A673 (cell line): ENCODE measurements around the gene GJB2. TPM values are rescaled to one million over a fixed set of nuclear protein-coding genes. Genes with fewer than 3 reads are reported as not detected.

ENCODE experiments used
- BruUV-seq: library from RNA; stranded (reverse); fragments of 400-500 nt; replicated peaks from 2 replicates; lab custom pipeline; 2021; lab: Mats Ljungman, UMichigan
- CTCF ChIA-PET: fragments of 300-600 bp; sonication (Branson Sonifier 250); formaldehyde crosslinking; loops from one replicate; lab custom pipeline; 2022; ENCODE audit warnings: antibody characterized with exemption; lab: Charles Lee
- POLR2A ChIA-PET: fragments of 300-600 bp; sonication (Branson Sonifier 250); formaldehyde crosslinking; loops from one replicate; lab custom pipeline; 2022; ENCODE audit warnings: antibody characterized with exemption; ENCODE audit not compliant: low non-redundant PET; lab: Charles Lee
- DNase-seq: peaks from one replicate; pipeline ENCODE4 v3.0.0-alpha.2; 2015; ENCODE audit warnings: low spot score
- H3K27ac ChIP-seq: fragments of 200-600 bp; sonication (generic); 2 replicates; pipeline ENCODE4 v1.5.1; 2016; ENCODE audit warnings: mixed run types, low read depth, mild to moderate bottlenecking, mixed read lengths, antibody characterized with exemption, low read length; ENCODE audit not compliant: poor library complexity, severe bottlenecking
- H3K27me3 ChIP-seq: fragments of 200-600 bp; sonication (generic); replicated peaks from 2 replicates; pipeline ENCODE4 v1.6.1; 2017; ENCODE audit warnings: mixed run types, low read depth, mild to moderate bottlenecking, mixed read lengths, antibody characterized with exemption, low read length; ENCODE audit not compliant: insufficient read depth, poor library complexity
- H3K36me3 ChIP-seq: fragments of 200-600 bp; sonication (generic); 2 replicates; pipeline ENCODE4 v1.6.1; 2016; ENCODE audit warnings: mixed run types, mild to moderate bottlenecking, mixed read lengths, antibody characterized with exemption, low read length; ENCODE audit not compliant: insufficient read depth, poor library complexity, severe bottlenecking
- H3K4me1 ChIP-seq: fragments of 200-600 bp; sonication (generic); 2 replicates; pipeline ENCODE4 v1.6.1; 2017; ENCODE audit warnings: mixed run types, mild to moderate bottlenecking, mixed read lengths, antibody characterized with exemption, low read length; ENCODE audit not compliant: insufficient read depth, poor library complexity, severe bottlenecking
- H3K4me3 ChIP-seq: fragments of 200-600 bp; sonication (generic); 2 replicates; pipeline ENCODE4 v1.5.1; 2016; ENCODE audit warnings: low read depth, mixed run types, mild to moderate bottlenecking, mixed read lengths, low read length; ENCODE audit not compliant: poor library complexity, severe bottlenecking
- H3K9me3 ChIP-seq: fragments of 200-600 bp; sonication (generic); 2 replicates; pipeline ENCODE4 v1.6.1; 2016; ENCODE audit warnings: mixed run types, low read depth, mild to moderate bottlenecking, mixed read lengths, antibody characterized with exemption, low read length; ENCODE audit not compliant: poor library complexity, severe bottlenecking
- CTCF ChIP-seq: fragments of 300-800, 200-600 bp; sonication (generic); conservative IDR thresholded peaks from 2 replicates; pipeline ENCODE4 v1.5.1; 2017; ENCODE audit warnings: low read depth, mild to moderate bottlenecking, antibody characterized with exemption, low read length, moderate library complexity, mixed read lengths
- EZH2 ChIP-seq: fragments of 200-600 bp; sonication (generic); IDR thresholded peaks from 2 replicates; pipeline ENCODE4 v1.6.1; 2017; ENCODE audit warnings: borderline replicate concordance, low read depth, mild to moderate bottlenecking, mixed read lengths, antibody characterized with exemption, low read length; ENCODE audit not compliant: poor library complexity, severe bottlenecking
- intact Hi-C: fragments of 100-400 bp; cut with micrococcal nuclease; formaldehyde crosslinking; loops from one replicate; pipeline ENCODE4 v1.10.0; 2022; ENCODE audit not compliant: unreplicated experiment
- total RNA-seq: library from RNA; stranded (reverse); gene quantifications from 2 replicates; pipeline ENCODE4 v1.2.3, GENCODE V29; 2021

GJB2 gene
- total RNA-seq, 1 experiment from 2014 or later: not detected

GRCh38 chr13:20193162-20193906, 596 bp upstream of the GJB2 start:
- peak; percentile 88 for TF ChIP-seq EZH2
- no peak for TF ChIP-seq CTCF
- peaks cover 66% of the 10 kb centered on the region for H3K27me3 ChIP-seq
- H3K27ac ChIP-seq: no peak overlapping the region
- no peaks in the 10 kb centered on the region for H3K36me3 ChIP-seq
- BruUV-seq: no TSS peak
- intact Hi-C loops: no loop called here
- H3K4me3 ChIP-seq: peak overlapping the region; percentile 54
- DNase-seq: peak; percentile 27
- CTCF ChIA-PET: no interaction called here
- H3K9me3 ChIP-seq: no peaks in the 10 kb centered on the region
- H3K4me1 ChIP-seq: peaks cover 12% of the 10 kb centered on the region
- POLR2A ChIA-PET: no interaction called here

GRCh38 chr13:20192158-20192835, 441 bp downstream of the GJB2 start:
- DNase-seq: no peak
- CTCF ChIA-PET: no interaction called here
- Histone ChIP-seq H3K27ac (no peak overlapping the region), H3K36me3 (no peaks in the 10 kb centered on the region), H3K27me3 (peaks cover 66% of the 10 kb centered on the region), H3K9me3 (no peaks in the 10 kb centered on the region), H3K4me1 (peaks cover 12% of the 10 kb centered on the region), H3K4me3 (peak overlapping the region; percentile 54)
- POLR2A ChIA-PET: no interaction called here
- TF ChIP-seq EZH2: peak; percentile 47
- TF ChIP-seq CTCF: no peak
- BruUV-seq: no TSS peak
- intact Hi-C loops: no loop called here

DNA sequence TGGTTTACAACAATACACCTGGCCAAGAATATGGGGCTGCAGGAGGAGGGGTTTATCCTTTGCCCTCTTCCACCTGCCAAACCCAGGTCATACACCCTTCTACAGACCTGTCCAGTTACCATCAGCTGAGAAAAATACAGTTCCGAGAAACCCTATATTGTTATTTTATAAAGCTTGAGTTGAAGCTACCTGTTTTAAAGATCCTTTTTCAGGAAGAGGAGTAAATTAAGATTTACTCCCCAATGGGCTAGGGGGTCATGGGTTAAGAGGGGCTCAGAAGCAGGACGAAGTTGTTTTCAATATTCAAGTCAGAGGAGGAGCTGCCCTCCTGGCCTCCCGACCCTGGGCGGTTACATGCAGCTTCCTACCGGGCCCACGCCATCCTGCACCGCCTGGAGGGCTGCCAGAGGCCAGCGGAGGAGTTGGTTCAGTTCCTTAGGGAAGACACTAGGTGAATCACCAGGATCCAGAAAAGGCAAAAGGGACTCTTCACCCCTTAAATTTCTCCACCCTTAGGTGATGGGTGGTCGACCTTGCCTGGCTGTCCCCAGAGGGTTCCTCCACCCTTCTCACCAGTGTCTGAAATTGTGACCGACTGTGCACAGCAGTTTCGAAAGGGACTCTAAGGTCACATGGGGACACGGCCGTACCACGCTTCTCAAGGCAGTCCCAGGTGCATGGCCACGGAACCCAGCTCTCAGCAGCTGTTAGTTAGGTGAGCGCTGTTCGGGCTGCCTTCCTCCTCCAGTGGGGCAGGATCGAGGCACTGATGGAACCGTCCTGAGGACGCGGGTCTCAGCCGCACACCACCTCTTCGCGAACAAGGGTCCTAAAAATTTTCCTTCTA, 1.2 kb downstream of the GJB2 start:
- ChIA-PET POLR2A (no interaction called here), CTCF (no interaction called here)
- no peaks in the 10 kb centered on the region for H3K9me3 ChIP-seq
- peak overlapping the region; percentile 54 for H3K4me3 ChIP-seq
- H3K27ac ChIP-seq: no peak overlapping the region
- no peak for DNase-seq
- H3K27me3 ChIP-seq: peaks cover 59% of the 10 kb centered on the region
- no peaks in the 10 kb centered on the region for H3K36me3 ChIP-seq
- no peak for TF ChIP-seq EZH2
- no peak for TF ChIP-seq CTCF
- BruUV-seq: no TSS peak
- peaks cover 12% of the 10 kb centered on the region for H3K4me1 ChIP-seq
- intact Hi-C loops: no loop called here
